Calu3 (cell line): ENCODE measurements around the gene PLD1. TPM values are rescaled to one million over a fixed set of nuclear protein-coding genes. Genes with fewer than 3 reads are reported as not detected.

Source experiments
- BruUV-seq: library from RNA; stranded (reverse); fragments of 400-500 nt; replicated peaks from 2 replicates; lab custom pipeline; 2021; lab: Mats Ljungman, UMichigan
- CTCF ChIA-PET: fragments of 300-600 bp; sonication (Branson Sonifier 250); formaldehyde crosslinking; loops from one replicate; lab custom pipeline; 2022; ENCODE audit warnings: antibody characterized with exemption; lab: Charles Lee
- DNase-seq: peaks from one replicate; pipeline ENCODE4 v3.0.0; 2022
- H3K27ac Mint-ChIP-seq: one replicate; pipeline ENCODE4 v1.8.0; 2022; ENCODE audit warnings: mixed read lengths; ENCODE audit not compliant: unreplicated experiment
- H3K27me3 Mint-ChIP-seq: one replicate; pipeline ENCODE4 v1.8.0; 2022; ENCODE audit warnings: mixed read lengths; ENCODE audit not compliant: unreplicated experiment
- H3K36me3 Mint-ChIP-seq: one replicate; pipeline ENCODE4 v1.8.0; 2022; ENCODE audit warnings: mild to moderate bottlenecking, moderate library complexity, mixed read lengths; ENCODE audit not compliant: insufficient read depth, unreplicated experiment
- H3K4me1 Mint-ChIP-seq: one replicate; pipeline ENCODE4 v1.8.0; 2022; ENCODE audit warnings: mild to moderate bottlenecking, low read depth, mixed read lengths; ENCODE audit not compliant: unreplicated experiment
- H3K4me3 Mint-ChIP-seq: one replicate; pipeline ENCODE4 v1.8.0; 2022; ENCODE audit warnings: mild to moderate bottlenecking, low read depth, moderate library complexity, mixed read lengths; ENCODE audit not compliant: unreplicated experiment
- H3K9me3 Mint-ChIP-seq: one replicate; pipeline ENCODE4 v1.8.0; 2022; ENCODE audit warnings: low read depth, mixed read lengths; ENCODE audit not compliant: unreplicated experiment
- CTCF ChIP-seq: fragments of 200-600 bp; IDR thresholded peaks from one replicate; pipeline ENCODE4 v1.8.0; 2022; ENCODE audit warnings: antibody characterized with exemption; ENCODE audit not compliant: unreplicated experiment
- intact Hi-C: fragments of 100-400 bp; cut with micrococcal nuclease; formaldehyde crosslinking; loops from one replicate; pipeline ENCODE4 v1.10.0; 2022; ENCODE audit not compliant: unreplicated experiment
- total RNA-seq: library from RNA; stranded (reverse); gene quantifications from 2 replicates; pipeline ENCODE4 v1.2.3, GENCODE V29; 2022

Gene PLD1
- total RNA-seq, 1 experiment from 2014 or later: 61.2 TPM

GRCh38 chr3:171775943-171776342, 34.3 kb downstream of the PLD1 start:
- Mint-ChIP-seq H3K4me3 (peak overlapping the region; percentile 10), H3K9me3 (no peaks in the 10 kb centered on the region), H3K27me3 (no peaks in the 10 kb centered on the region), H3K4me1 (peaks cover 71% of the 10 kb centered on the region), H3K36me3 (peaks cover 14% of the 10 kb centered on the region), H3K27ac (peak overlapping the region; percentile 78)
- CTCF ChIA-PET: interaction anchor here (0.6 to 1.9 kb wide), 11 partner anchors 8 to 363 kb away, joined by 3 to 12 read pairs (median 3); partner anchors contain the start of gene PLD1
- intact Hi-C loops: loop anchor here (1.0 to 2.0 kb wide), 2 partner anchors 31 to 58 kb away; no protein-coding TSS in a partner anchor
- BruUV-seq: no TSS peak
- DNase-seq: no peak
- no peak for TF ChIP-seq CTCF

GRCh38 chr3:171774521-171774920, 35.8 kb downstream of the PLD1 start:
- H3K4me1 Mint-ChIP-seq: peaks cover 77% of the 10 kb centered on the region
- H3K4me3 Mint-ChIP-seq: no peak overlapping the region
- intact Hi-C loops: loop anchor here (5.0 kb wide), 1 partner anchor 812 kb away; no protein-coding TSS in a partner anchor
- no peak for TF ChIP-seq CTCF
- H3K36me3 Mint-ChIP-seq: peaks cover 23% of the 10 kb centered on the region
- peak overlapping the region; percentile 7 for H3K27ac Mint-ChIP-seq
- CTCF ChIA-PET: interaction anchor here (0.5 kb wide), 1 partner anchor 265 kb away, joined by 3 read pairs; the partner anchor contains the start of gene FNDC3B
- no peaks in the 10 kb centered on the region for H3K27me3 Mint-ChIP-seq
- DNase-seq: no peak
- H3K9me3 Mint-ChIP-seq: no peaks in the 10 kb centered on the region
- no TSS peak for BruUV-seq

- intact Hi-C loops: loop anchor here (1.0 to 5.0 kb wide), 3 partner anchors 68 to 810 kb away; no protein-coding TSS in a partner anchor
- BruUV-seq: no TSS peak
- Mint-ChIP-seq H3K27ac (no peak overlapping the region), H3K4me1 (peaks cover 81% of the 10 kb centered on the region), H3K36me3 (peaks cover 21% of the 10 kb centered on the region), H3K27me3 (no peaks in the 10 kb centered on the region), H3K9me3 (no peaks in the 10 kb centered on the region), H3K4me3 (no peak overlapping the region)
- DNase-seq: peak; percentile 82
- CTCF ChIA-PET: interaction anchor here (0.5 to 3.1 kb wide), 40 partner anchors 9 to 811 kb away, joined by 3 to 57 read pairs (median 5); partner anchors contain the start of gene PLD1
- peak; percentile 77 for TF ChIP-seq CTCF
Observed at GRCh38 chr3:171772427-171773056, 37.7 kb downstream of the PLD1 start.

- Mint-ChIP-seq H3K4me3 (peak overlapping the region; percentile 85), H3K4me1 (peaks cover 66% of the 10 kb centered on the region), H3K36me3 (peaks cover 14% of the 10 kb centered on the region), H3K9me3 (no peaks in the 10 kb centered on the region), H3K27me3 (no peaks in the 10 kb centered on the region), H3K27ac (peak overlapping the region; percentile 87)
- DNase-seq: peak; percentile 69
- TF ChIP-seq CTCF: no peak
- BruUV-seq: TSS peak; percentile 56
- intact Hi-C loops: loop anchor here (1.0 to 5.0 kb wide), 3 partner anchors 42 to 809 kb away; no protein-coding TSS in a partner anchor
- CTCF ChIA-PET: interaction anchor here (0.6 to 3.1 kb wide), 23 partner anchors 13 to 1302 kb away, joined by 3 to 57 read pairs (median 8); no protein-coding TSS in a partner anchor
Observed at GRCh38 chr3:171770689-171771620, 39.3 kb downstream of the PLD1 start.
